ENCODE results near the gene COQ3.
A peak's percentile ranks its signal among the peaks of the same experiment; 100 is the strongest.

The COQ3 gene

GRCh38 chr6:99354983-99355382 lies 39.0 kb downstream of the COQ3 start:
- Histone ChIP-seq H3K27me3 (no peaks in the 10 kb centered on the region), H3K9me3 (no peaks in the 10 kb centered on the region), H3K4me1 (no peaks in the 10 kb centered on the region; the same call in 1 of the 2 replicates), H3K36me3 (no peaks in the 10 kb centered on the region), H3K4me3 (ENCODE audit: low read depth, low read length) (no peak overlapping the region)
- no peak for DNase-seq
- TF ChIP-seq CTCF (IDR thresholded peaks at IDR 0.05; ENCODE audit: low read depth, low read length) = no peak

GRCh38 chr6:99353126-99353525 lies 40.9 kb downstream of the COQ3 start:
- no peaks in the 10 kb centered on the region for H3K27me3 ChIP-seq
- H3K4me1 ChIP-seq = peaks cover 3% of the 10 kb centered on the region; the same call in 1 of the 2 replicates
- H3K4me3 ChIP-seq (ENCODE audit: low read depth, low read length) = no peak overlapping the region
- no peak for TF ChIP-seq CTCF (IDR thresholded peaks at IDR 0.05; ENCODE audit: low read depth, low read length)
- no peaks in the 10 kb centered on the region for H3K36me3 ChIP-seq
- DNase-seq = no peak
- no peaks in the 10 kb centered on the region for H3K9me3 ChIP-seq

GRCh38 chr6:99350573-99350972 lies 43.4 kb downstream of the COQ3 start:
- Histone ChIP-seq H3K9me3 (no peaks in the 10 kb centered on the region), H3K4me3 (ENCODE audit: low read depth, low read length) (no peak overlapping the region; the same call in 1 of the 2 replicates), H3K27me3 (no peaks in the 10 kb centered on the region), H3K4me1 (peaks cover 4% of the 10 kb centered on the region; the same call in 1 of the 2 replicates), H3K36me3 (no peaks in the 10 kb centered on the region)
- TF ChIP-seq CTCF (IDR thresholded peaks at IDR 0.05; ENCODE audit: low read depth, low read length) = no peak
- DNase-seq = no peak

- Histone ChIP-seq H3K9me3 (no peaks in the 10 kb centered on the region), H3K4me3 (ENCODE audit: low read depth, low read length) (peak within 1 kb of the TSS; percentile 84), H3K4me1 (peaks cover 4% of the 10 kb centered on the region; the same call in 1 of the 2 replicates), H3K27me3 (no peaks in the 10 kb centered on the region), H3K36me3 (no peaks in the 10 kb centered on the region)
- peak; percentile 72 for DNase-seq
- peak; percentile 28; the same call in 1 of the 2 replicates for TF ChIP-seq CTCF (IDR thresholded peaks at IDR 0.05; ENCODE audit: low read depth, low read length)
Measured at GRCh38 chr6:99349171-99350141, 44.5 kb downstream of the COQ3 start, which contains the start of gene FAXC. FAXC (minus strand) TSS chr6:99349674; CDS start chr6:99349372, 302 bp downstream.

GRCh38 chr6:99348288-99349170 lies 45.5 kb downstream of the COQ3 start:
- Histone ChIP-seq H3K9me3 (no peaks in the 10 kb centered on the region), H3K27me3 (no peaks in the 10 kb centered on the region), H3K4me1 (peaks cover 4% of the 10 kb centered on the region; the same call in 1 of the 2 replicates), H3K4me3 (ENCODE audit: low read depth, low read length) (peak overlapping the region; percentile 84), H3K36me3 (no peaks in the 10 kb centered on the region)
- DNase-seq = no peak
- no peak for TF ChIP-seq CTCF (IDR thresholded peaks at IDR 0.05; ENCODE audit: low read depth, low read length)

Data from BE2C (cell line).